ENCODE results near the gene NGDN. TPM values are rescaled to one million over a fixed set of nuclear protein-coding genes. Genes with fewer than 3 reads are reported as not detected.

The NGDN gene
- total RNA-seq, 1 donor from 2014 or later, result 41.3 TPM

DNA sequence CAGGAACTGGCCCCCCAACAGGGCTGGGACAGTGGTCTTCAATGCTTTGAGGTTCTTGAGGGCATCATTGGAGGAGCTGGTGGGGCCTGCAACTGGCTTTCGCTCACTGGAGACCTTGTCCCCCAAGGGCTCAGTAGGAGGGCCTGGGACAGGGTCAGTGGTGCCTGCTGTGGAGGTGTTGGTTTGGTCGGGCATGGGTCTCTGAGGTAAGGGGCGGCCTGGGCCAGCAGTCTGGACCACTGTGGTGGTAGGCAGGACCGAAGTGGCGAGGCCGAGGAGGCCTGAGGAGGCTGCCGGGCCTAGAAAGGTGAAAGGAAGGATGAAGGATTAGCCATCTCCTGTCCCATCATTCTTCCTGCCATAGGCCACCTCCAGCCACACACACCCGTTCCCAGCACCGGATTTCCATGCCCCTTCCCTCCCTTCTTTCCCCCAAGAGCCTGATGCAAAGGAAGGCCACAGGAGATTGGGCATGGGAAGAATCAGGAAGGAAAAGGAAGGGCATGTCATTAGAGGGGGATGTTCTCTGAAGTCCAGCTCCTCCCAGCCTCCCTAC is 53.2 kb downstream of the NGDN start:
- TF ChIP-seq, protein P1, sequence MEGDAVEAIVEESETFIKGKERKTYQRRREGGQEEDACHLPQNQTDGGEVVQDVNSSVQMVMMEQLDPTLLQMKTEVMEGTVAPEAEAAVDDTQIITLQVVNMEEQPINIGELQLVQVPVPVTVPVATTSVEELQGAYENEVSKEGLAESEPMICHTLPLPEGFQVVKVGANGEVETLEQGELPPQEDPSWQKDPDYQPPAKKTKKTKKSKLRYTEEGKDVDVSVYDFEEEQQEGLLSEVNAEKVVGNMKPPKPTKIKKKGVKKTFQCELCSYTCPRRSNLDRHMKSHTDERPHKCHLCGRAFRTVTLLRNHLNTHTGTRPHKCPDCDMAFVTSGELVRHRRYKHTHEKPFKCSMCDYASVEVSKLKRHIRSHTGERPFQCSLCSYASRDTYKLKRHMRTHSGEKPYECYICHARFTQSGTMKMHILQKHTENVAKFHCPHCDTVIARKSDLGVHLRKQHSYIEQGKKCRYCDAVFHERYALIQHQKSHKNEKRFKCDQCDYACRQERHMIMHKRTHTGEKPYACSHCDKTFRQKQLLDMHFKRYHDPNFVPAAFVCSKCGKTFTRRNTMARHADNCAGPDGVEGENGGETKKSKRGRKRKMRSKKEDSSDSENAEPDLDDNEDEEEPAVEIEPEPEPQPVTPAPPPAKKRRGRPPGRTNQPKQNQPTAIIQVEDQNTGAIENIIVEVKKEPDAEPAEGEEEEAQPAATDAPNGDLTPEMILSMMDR (conservative IDR thresholded peaks at IDR 0.05; ENCODE audit: low read depth, low read length), result no peak
- DNase-seq (ENCODE audit: low read depth), result no peak
- H3K4me3 ChIP-seq (ENCODE audit: low read depth, low read length), result no peak overlapping the region

DNA sequence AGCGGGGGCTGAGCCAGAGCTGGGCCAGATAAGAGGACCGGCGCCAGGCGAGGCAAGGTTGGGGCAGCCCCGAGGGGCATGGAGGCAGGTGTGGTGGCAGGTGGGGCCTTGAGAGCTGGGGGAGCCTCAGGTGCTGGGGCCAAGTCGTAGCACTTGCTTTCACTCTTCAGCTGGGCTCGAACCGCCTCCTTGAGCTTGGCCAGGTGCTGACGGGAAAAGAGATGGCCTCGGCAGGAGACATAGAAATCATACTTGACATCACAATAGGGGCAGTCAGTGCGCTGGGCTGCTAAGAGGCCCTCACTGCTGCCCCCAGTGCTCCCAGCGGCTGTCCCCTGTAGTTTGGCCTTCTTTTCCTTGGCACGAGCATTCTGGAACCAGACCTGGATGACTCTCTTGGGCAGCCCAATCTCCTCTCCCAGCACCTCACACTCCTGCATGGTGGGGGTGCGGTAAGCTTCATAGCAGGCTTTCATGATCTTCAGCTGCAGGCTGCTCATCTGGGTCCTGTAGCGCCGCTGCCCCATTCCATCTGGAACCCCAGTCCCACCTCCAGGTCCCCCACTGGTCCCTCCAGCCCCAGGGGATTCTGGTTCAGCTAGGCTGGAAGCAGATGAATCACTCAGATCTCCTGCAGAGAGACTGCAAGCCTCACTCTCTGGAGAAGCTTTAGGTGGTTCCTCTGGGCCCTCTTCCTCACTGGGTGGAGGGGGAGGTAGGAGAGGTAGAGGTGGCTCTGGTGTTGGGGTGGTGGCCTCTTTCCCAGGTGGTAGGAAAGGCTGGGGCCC is 53.9 kb downstream of the NGDN start:
- TF ChIP-seq, protein P1 (conservative IDR thresholded peaks at IDR 0.05; ENCODE audit: low read depth, low read length), result no peak
- no peak for DNase-seq (ENCODE audit: low read depth)
- H3K4me3 ChIP-seq (ENCODE audit: low read depth, low read length), result no peak overlapping the region

DNA sequence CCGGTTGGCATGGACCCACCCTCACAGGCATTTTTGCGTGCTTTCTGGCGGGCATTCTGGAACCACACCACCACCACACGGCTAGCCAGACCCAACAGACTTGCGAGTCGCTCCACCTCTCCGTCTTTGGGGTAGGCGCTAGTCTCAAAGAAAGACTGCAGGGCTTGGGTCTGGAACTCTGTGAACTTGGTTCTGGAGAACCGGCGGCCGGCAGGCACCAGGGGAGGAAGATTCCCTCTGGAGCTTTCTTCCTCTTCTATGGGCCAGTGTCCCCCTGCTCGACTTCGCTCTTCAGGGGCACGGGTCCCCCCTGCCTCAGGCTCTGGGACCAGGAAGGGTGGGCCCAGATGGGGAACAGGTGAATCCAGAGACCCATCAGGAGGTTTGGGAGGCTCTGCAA is 55.5 kb downstream of the NGDN start:
- DNase-seq (ENCODE audit: low read depth), result no peak

DNA sequence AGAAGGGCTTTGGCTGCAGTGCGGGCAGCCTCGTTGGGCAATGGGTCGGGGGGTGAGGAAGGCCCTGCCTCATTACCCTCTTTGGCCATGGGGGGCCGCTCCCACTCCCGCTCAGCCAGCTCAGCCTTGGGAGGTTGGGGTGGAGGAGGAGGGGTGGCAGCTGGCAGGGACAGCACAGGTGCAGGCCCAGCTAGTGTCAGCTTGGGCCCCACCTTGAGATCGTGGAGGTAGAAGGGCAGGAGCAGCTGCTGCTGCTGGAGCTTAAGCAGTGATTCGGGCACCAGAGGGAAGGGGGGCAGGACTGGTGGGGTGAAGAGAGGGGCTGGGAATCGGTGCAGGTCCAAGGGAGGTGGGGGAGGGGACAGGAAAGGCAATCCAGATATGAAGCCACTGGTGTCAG is 56.1 kb downstream of the NGDN start:
- TF ChIP-seq, protein P1 (conservative IDR thresholded peaks at IDR 0.05; ENCODE audit: low read depth, low read length), result no peak
- DNase-seq (ENCODE audit: low read depth), result no peak

More for the DNA sequence above, 55.5 kb downstream of the NGDN start:
- TF ChIP-seq, protein P1 (conservative IDR thresholded peaks at IDR 0.05; ENCODE audit: low read depth, low read length), result no peak
- H3K4me3 ChIP-seq (ENCODE audit: low read depth, low read length), result no peak overlapping the region

More for the DNA sequence above, 56.1 kb downstream of the NGDN start:
- H3K4me3 ChIP-seq (ENCODE audit: low read depth, low read length), result no peak overlapping the region

Other genes with a start within 250 kb of the NGDN start
- gene RNF212B, start 231.8 kb upstream of the NGDN start, total RNA-seq, result not detected in 2 replicates
- 10.4 and 11.6 TPM in 2 replicates for gene HOMEZ, start 183.6 kb upstream of the NGDN start, total RNA-seq
- 1.5 and 1.6 TPM in 2 replicates for gene PPP1R3E, start 166.8 kb upstream of the NGDN start, total RNA-seq
- gene BCL2L2, start 162.9 kb upstream of the NGDN start, total RNA-seq, result 10.7 and 13.3 TPM in 2 replicates
- 62.2 and 79.9 TPM in 2 replicates for gene PABPN1, start 148.2 kb upstream of the NGDN start, total RNA-seq
- 4.3 and 7.3 TPM in 2 replicates for gene SLC22A17, start 116.8 kb upstream of the NGDN start, total RNA-seq
- 5.0 and 15.2 TPM in 2 replicates for gene EFS, start 104.5 kb upstream of the NGDN start, total RNA-seq
- not detected in 2 replicates for gene IL25, start 96.9 kb upstream of the NGDN start, total RNA-seq
- gene CMTM5, start 92.7 kb upstream of the NGDN start, total RNA-seq, result not detected in 2 replicates
- gene MYH6, start 61.4 kb upstream of the NGDN start, total RNA-seq, result not detected in 2 replicates
- not detected in 2 replicates for gene MYH7, start 34.0 kb upstream of the NGDN start, total RNA-seq
- gene ZFHX2, start 82.1 kb downstream of the NGDN start, total RNA-seq, result 0.58 and 0.81 TPM in 2 replicates
- 10.4 and 37.2 TPM in 2 replicates for gene THTPA, start 86.6 kb downstream of the NGDN start, total RNA-seq
- gene AP1G2, start 98.1 kb downstream of the NGDN start, total RNA-seq, result 55.4 and 89.9 TPM in 2 replicates
- gene JPH4, start 109.1 kb downstream of the NGDN start, total RNA-seq, result 0.06 TPM in 1 of 2 replicates, not detected in the other
- 0.69 and 0.80 TPM in 2 replicates for gene DHRS2, start 166.7 kb downstream of the NGDN start, total RNA-seq

Data from epithelial cell of proximal tubule (primary cell).